RPMI8226 (cell line): ENCODE data around the gene CWF19L2.
"Not testable (repeated sequence)": the region's sequence is repeated elsewhere in the genome, so short reads cannot be mapped to it uniquely, and the experiment has no call there.

Experiments used
- DNase-seq: peaks from one replicate; pipeline ENCODE4 v3.0.0-alpha.2; 2015

Gene CWF19L2

DNA sequence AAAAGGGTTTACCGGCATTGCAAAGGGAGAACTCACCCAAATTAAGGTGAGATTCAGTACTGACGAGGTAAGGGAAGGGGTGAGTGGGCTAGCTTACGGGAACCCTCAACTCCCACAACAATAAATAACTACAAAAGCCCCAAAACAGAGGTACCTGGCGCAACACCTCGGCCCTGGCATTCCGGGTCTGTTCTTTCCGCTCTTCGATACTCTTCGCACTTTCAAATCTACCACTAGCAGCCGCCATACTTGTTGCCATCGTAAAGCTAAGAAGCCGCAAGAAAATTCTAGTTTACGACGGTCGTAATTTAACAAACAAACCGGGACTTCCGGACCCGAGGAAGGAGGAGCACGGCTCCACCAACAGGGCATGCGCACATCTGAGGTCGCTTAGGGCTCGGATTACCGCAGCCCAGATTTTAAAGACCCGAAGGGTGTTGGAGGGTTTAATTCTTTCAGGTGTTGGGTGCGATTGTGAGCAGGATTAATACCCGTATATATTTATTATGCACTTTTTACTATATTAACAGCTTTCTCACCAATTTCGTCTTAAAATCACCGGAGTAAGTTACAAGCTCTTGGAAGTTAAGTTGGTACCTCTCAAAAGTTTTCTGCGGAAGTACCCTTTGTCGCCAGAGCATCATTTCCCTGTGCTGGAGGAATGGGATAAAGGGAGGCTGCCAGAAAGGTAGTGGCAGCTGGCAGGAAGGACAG, at the start of gene CWF19L2:
TSS of gene CWF19L2 (minus strand) at position 268 of the 714 bp plus-strand sequence. CDS start at position 259, 9 bp downstream.
- peak; percentile 98 for DNase-seq

DNA sequence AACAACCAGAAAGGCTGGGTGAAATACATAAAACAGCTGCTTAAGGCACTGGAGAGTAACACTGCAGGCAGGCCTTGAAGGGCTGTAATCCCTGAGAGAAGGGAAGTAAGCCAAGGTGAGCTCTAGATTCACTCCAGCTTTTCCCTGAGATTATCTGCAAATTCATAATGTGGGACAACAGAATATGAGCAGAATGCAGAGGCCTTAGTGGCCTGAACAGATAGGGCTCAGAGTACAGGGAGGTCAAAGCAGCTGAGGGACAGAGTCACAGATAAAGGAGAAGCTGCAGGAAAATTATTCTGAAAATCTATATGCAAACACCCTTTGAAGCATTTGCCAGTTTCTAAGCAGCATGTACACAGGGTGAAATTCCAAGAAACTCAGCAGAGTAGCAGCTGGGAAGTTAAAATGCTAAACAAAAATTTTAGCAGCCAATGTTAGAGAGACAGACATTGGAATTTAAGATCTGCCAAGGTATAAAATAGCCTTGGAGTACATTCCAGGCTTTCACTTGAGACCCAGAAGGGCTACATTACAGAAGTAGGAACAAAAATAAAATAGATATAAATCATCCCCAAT, 48.1 kb upstream of the CWF19L2 start:
- no peak for DNase-seq

DNA sequence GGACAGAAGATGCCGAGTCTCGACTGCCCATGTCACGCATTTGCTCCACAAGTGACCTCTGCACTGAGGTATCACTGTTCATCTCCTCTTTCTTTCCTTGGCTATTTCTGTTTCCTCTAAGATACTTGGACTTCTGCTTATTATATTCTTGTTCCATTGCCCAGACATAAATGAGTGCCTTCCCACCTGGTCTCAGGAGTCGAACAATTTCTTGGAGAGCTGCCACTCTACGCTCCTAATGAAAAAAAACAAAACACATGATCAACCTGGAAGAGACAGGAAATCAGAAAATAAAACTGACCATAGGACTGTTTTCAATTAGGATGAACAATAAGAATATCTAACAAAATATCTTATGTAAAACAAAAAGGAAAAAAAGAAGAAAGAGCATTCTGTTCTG, 47.4 kb upstream of the CWF19L2 start:
- DNase-seq = no peak

DNA sequence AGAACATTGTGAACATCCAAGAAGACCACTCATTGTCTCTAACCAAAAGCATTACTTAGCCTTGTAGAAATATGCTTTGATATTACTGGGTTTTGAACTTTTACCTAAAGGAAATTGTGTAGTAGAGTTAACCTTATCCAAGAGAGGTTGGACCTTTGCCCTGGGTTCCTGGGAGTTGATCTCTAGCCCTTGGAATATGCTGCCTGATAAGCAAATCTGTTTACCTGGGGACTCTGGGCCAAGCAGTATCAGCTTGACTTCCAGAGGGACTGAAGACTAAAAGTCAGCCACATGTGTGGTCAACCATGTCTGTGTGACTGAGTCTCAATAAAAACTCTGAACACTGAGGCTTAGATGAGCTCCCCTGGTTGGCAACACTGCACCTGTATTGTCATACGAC, 44.1 kb upstream of the CWF19L2 start:
- DNase-seq = no peak

DNA sequence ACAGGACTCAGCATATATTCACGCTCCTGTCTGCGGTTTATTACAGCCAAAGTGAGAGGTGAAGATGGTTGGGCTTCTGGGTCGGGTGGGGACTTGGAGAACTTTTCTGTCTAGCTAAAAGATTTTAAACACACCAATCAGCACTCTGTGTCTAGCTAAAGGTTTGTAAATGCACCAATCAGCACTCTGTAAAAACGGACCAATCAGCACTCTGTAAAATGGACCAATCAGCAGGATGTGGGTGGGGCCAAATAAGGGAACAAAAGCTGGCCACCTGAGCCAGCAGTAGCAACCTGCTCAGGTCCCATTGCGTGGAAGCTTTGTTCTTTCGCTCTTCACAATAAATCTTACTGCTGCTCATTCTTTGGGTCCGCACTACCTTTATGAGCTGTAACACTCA, 39.7 kb upstream of the CWF19L2 start:
- not testable (repeated sequence) for DNase-seq

DNA sequence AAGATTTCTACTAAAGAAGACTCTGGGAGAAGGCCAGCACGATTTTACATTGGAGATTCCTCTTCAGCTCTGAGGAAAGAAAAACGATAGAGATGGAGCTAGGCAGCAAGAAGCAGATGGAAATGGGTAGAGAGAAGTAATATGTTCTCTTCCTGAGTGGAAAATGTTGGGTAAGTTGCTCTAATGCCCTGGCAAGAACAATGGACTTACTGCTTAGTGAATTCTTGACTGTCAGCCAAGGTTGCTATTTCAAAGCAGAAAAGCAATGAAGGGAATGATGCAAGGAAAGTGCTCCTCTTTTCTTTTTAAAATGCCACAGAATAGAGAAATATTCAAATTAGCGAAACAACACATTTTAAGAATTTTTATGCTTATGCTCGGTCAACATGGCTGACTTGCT, 38.4 kb upstream of the CWF19L2 start:
- DNase-seq = no peak

DNA sequence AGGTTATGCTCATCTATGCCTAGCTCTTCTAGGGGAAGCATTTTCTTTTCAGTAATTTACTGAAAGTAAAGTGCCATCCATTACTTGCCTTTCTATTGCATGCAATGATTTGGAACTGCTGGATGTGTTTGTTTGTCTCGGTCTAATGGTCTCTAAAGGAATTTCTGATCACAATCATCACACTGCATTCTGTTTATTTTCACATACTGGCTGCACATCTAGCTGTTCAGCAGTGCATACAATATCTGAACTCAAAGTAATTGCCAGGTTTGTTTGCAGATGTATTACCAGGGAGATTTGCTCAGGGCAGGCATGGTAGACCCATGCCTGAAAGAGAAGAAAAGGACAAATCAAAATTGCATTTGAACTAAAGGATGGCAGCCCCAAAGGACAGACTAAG, 36.4 kb upstream of the CWF19L2 start:
- DNase-seq = no peak

DNA sequence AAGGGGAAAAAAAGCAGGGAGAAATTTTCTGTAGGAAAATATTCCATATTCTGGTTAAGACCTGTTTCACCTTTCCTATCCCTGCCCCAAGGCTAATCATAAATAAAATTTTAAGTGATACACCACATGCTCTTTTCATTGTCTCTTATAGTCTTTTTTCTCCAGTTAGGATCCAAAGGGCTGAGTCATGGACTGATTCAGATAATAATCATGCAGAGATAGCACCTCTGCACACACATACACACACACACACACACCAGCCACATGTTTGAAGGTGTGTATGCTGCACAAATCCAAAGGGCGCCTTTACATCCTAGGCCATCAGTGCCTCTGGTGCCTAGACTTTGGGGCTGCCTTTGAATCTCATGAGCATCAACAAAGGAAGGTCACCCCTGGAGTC, 35.5 kb upstream of the CWF19L2 start:
- no peak for DNase-seq

DNA sequence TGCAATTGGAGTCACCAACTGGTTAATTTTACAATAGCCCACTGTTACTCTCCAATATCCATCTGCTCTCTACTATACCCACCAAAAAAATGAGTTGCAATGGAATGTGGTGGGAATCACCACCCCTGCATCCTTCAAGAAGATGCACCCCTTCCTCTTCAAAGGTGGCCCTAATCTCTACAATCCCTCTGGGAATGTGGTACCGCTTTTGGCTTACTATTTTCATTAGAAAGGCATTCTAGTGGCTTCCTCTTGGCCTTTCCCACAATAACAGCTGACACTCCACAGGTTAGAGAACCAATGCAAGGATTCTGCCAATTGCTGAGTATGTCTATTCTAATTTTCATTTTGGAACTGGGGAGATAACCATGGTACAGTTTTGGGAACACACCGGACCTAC, 33.2 kb upstream of the CWF19L2 start:
- DNase-seq = no peak

DNA sequence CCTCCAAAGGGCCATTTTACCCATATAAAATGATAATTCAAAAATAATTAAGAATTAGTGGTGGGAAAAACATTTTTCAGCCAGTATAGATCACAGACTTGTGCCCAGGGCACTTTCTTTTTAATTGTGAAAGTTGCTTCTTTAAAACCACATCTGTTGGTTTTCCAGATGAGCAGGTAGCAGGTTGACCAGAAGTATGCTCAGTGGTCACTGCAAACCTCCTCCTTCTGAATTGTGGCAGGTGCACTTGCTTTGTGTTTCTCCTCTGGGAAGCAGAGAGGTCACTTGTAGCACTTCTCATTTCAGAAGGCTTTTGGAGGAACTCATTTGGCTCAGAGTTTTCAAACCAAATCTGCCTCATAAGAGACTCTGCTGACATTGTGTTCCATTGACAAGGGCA, 24.6 kb upstream of the CWF19L2 start:
- peak; percentile 8 for DNase-seq

DNA sequence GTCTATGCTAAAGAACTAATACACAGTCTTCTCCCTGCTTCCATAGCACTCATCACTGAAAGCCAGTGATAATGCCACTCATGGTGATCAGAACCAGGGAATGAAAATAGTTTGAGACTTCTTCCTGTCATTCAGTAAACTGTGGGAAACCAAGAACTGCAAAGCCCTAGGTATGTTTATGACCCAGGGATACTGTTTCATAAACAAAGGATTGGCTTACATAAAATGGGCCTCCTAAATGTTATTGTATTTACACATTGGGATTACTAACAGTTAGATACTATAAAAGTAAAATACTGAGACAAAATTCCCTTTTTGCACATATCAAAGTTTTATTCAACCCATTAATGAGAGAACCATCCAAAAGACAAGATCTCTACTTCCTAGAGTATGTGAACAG, 21.3 kb upstream of the CWF19L2 start:
- DNase-seq = no peak

DNA sequence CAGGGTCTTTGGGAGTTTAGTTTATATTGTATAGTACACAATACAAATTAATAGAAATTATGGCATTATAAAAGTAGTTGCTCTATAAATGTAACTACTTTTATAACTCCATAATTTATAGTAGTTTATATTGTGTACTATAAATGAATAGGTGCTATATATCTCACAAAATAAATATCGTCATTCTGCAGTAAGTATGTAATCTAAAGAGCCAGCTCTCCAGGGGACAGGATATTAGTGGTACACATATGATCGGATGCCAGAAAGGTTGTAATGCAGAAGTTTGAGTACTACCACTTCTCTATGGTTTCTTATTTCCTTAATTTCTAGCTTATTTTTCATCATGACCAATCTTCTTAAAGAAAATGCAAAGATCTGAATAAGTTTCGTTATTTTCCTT, 20.2 kb upstream of the CWF19L2 start:
- DNase-seq = no peak

DNA sequence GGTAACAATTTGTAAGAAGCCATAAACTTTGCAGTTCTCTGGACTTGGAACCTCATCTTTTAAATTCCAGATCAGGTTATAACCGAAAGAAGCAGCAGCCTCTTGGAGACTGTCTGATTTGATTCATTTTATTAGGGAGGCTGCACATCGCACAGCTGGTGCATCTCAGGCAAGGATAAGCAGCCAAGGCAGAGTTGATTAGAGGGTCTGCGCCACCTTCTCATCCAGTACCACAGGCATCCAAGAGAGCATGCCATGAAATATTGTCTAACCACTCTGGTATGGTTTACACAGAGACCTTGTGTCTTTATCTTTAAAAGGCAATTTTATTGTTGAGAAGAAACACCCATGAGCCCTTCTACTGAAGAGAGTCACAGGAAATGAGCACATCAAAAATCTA, 16.2 kb upstream of the CWF19L2 start:
- DNase-seq = no peak

DNA sequence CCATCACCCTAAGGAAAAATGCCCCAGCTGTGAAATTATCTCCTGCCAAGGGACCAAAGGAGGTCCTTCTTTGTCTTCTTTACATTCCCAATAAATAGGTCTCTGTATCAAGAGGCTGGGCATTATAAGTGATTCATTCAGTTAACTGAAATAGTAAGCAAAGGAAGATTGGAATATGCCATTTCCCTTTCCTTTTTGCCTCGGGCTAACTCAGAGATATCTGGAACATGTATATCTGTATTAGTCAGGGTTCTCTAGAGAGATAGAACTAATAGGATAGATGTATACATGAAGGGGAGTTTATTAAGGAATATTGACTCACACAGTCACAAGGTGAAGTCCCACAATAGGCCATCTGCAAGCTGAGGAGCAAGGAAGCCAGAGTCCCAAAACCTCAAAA, 15.3 kb upstream of the CWF19L2 start:
- no peak for DNase-seq

DNA sequence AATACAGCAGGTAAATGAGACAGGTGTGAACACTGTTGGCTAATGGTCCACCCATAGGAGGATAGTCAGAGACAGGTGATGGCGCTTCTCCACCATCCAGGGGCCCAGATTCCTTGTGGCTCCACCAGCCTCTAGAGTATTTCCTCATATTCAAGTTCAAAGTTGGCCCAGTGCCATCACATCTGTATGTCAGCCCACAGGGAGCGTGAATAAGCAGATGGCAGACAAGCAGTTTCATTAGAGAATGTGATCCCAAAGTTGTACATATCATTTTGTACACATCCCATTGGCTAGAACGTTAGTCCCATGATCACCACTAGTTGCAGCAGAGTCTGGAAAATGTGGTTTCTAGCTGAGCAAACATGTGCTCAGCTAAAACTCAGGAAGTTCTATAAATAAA, 11.0 kb upstream of the CWF19L2 start:
- peak; percentile 74 for DNase-seq

DNA sequence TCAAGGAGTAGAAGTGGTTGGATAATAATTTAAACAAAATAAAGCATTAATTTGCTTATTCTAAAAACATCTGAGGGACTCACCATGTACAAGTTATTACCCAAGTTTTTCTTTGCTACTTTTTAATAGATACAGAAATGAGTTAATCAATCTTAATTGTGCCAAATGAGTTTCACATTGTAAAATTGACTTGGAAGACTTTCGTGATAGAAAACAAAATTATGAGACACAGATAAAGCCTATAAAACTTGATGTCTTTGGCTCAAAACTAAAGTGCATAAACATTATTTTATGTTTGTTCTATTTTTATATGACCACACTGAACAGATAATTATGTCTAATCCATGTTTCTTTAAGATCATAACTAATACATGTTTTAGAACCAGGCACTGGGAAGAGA, 10.1 kb upstream of the CWF19L2 start:
- no peak for DNase-seq

DNA sequence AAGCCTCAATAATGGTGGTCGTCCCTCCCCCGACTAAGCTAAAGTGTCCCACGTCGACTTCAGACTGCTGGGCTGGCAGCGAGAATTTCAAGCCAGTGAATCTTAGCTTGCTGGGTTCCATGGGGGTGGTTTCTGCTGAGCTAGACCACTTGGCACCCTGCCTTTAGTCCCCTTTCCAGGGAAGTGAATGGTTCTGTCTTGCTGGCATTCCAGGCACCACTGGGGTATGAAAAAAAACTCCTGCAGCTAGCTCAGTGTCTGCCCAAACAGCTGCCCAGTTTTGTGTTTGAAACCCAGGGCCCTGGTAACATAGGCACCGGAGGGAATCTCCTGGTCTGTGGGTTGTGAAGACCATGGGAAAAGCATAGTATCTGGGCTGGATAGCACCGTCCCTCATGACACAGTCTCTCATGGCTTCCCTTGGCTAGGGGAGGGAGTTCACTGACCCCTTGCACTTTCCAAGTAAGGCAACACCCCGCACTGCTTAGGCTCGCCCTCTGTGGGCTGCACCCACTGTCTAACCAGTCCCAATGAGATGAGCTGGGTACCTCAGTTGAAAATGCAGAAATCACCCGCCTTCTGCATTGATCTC, 8.7 kb upstream of the CWF19L2 start:
- DNase-seq = not testable (repeated sequence)

DNA sequence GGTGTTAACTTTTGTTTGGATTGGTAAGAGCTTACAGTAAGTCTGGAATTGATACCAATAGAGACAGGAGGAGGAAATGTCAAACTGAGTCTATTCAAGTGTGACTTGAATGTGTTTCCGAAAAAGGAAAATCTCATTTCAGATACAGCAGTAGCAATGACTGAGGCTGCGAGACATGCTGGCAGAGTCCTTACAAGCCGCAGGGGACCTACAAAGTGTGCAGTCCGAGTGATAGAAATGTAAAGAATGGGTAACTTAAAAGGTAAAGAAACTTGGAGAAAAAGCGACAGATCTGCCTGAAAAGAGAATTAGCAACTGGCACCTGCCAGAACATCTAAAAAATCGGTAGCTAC, 444 bp downstream of the CWF19L2 start:
- DNase-seq = peak; percentile 30

DNA sequence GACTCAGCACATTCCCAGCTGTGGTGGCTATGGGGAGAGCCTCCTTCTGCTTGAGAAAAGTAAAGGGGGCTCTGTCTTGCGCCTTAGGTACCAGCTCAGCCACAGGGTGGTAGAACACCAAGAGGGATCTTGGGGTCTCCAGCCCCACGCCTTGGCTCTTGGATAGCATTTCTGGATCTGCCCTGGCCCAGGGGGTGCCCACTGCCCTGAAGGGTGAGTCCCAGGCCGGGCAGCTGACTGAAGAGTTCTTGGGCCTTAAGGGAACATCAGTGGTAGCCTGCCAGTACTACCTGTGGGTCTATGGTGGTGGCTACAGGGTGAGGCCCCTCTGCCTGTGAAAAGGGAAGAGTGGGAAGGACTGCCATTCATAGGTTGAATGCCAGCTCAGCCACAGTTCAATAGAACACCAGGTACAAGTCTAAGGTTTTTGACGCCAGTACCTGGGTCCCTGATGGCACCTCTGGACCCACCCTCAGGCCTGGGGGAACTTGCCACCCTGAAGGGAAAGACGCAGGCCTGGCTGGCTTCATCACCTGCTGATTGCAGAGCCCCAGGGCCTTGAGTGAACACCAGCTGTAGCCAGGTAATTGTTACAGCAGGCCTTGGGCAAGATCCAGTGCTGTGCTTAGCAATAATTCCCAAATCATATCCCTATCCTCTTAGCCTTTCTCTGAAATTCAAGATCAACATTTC, 3.9 kb downstream of the CWF19L2 start:
- DNase-seq = no peak

DNA sequence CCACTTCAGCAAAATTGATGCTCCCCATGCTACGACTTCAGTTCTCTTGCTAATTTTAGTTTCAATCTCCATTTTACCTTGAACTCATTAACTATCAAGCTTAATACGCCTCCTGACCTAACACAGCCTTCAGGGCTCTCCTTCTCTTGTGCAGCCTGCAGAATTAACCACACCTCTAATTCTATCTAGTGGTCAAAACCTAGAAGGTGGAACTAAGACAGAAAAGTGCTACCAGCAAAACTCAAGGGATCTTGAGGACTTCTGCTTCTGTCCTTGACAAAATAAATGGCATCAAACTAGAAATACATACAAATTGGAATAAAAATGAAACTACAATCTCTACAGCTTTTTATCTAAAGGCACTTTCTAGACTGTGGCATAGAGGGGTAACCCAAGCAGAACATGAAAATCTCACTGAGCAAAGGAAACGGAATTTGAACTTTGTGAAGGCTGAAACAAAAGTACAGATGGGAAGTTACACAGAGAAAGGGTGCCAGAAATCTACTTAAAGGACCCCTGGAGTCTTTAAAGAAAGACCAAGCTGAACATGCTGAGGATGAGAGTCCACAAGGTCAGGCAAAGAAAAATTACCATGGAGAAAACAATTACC, 10.7 kb downstream of the CWF19L2 start:
- DNase-seq = no peak

DNA sequence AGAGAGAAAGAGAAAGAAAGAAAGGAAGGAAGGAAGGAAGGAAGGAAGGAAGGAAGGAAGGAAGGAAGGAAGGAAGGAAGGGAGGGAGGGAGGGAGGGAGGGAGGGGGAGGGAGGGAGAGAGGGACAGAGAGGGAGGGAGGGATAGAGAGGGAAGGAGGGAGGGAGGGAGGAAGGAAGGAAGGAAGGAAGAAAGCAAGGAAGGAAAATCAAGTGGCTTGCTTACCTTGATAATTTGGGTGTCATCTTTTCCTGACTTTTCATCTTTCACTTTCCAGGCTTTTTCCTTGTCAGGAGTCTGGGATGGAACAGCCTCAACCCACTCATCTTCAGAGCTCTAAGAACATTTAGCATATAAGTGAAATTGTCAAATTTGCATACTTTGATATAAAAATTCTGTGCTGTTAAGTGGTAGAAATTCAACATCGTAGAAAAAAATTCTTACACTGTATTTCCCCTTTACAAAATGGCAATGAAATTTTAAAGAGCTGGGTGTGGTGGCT, 14.9 kb downstream of the CWF19L2 start:
- DNase-seq = no peak

DNA sequence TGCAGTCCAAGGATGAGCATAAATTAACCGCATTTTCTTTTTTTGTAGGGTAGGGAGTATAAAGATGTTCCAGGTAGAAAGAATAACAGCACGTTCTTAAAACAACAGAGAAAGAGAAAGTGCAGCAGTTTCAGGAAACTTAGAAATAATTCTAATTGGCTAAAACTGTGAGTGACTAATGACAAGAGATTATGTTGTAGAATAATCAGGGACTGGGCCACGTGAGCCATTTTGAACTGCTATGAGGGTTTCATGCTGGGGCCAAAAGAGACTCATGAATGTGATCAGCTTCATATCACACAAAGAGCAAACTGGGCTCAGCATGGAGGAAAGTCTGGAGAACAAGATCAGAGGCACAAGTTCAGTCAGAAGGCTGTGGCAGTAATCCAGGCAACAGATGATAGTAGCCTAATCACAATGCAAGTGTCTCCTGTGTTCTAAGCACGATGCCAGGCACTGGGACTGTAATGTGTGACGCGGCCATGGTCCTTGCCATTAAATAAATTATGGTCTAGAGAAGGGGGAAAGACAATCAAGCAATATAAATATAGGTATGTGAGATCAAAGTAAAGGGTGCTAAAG, 17.9 kb downstream of the CWF19L2 start:
- no peak for DNase-seq

DNA sequence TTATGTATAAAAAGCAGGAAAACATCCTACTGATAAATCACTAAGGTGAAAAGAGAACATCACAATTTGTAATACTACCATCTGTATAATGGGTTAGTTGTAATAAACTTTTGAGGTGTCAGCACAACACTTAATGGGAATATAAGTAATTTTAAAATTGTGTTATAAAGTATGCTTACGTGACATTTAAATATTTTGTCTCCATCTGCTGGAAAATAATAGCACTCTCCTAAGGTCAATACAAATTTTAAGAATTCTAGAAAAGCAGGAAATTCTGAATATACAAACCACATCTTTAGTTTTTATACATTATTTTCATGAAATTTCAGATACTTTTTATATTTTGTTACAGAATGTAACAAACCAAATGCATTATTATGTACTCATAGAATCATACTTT, 19.5 kb downstream of the CWF19L2 start:
- no peak for DNase-seq
